Measurements from ENCODE around the gene AIG1.
A peak's percentile ranks its signal among the peaks of the same experiment; 100 is the strongest.
"Not testable (repeated sequence)": the region's sequence is repeated elsewhere in the genome, so short reads cannot be mapped to it uniquely, and the experiment has no call there.

AIG1 gene

DNA sequence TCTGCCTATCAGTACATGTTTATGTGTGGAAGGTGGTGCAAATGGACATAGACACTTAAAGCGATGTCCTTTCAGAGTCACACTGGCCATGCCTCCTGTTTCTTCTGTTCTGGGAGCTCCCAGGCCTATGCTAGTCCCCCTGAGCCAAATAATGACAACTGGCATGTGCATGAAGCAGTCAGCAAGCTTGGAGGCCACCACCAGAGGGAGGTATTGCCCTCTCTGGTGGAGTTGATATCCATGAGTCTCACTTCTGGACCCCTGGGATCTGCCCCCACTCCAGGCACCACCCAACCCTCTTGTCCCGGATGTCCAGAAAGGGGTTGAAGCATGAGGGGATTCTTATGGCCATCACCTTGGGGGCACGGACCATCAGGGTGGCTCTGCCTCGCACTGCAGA, 172.2 kb downstream of the AIG1 start:
- DNase-seq (ENCODE audit: low read depth in 2 of 2): peak in 1 of 2 donors; percentile 22

DNA sequence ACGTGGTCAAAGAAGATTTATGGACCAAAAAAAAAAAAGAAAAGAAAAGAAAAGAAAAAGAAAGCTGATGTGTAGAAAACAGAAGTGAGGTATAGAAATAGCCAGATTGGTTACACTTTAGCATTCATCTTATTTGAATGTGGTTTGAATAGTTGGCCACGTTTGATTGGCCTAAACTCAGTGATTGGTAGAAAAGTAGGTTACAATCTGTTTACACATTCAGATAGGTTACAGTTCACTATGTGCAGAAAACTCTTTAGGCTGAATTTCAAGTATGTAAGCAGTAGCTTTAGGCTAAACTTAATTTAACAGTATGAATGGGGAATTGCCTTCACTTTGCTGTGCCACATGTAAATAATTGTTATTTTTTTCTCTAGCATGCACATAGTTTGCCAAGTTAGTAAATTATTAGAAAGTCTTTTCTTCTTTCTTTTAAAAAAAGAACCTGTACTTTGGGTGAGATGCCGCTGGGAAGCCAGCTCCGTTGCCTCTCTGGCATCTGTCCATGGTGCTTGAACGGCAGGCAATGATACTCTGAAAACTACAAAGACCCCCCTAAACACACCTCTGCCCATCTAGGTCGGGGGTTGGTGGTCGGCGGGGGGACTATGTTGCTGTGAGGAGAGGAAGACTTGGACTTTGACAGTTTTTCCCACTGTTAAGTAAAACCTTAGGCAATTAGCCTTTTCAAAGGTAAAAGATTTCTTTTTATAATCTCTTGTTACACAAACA, 173.0 kb downstream of the AIG1 start:
- DNase-seq (ENCODE audit: low read depth in 2 of 2): no peak

GRCh38 chr6:143234734-143235133, 174.0 kb downstream of the AIG1 start:
- DNase-seq (ENCODE audit: low read depth in 2 of 2): no peak

DNA sequence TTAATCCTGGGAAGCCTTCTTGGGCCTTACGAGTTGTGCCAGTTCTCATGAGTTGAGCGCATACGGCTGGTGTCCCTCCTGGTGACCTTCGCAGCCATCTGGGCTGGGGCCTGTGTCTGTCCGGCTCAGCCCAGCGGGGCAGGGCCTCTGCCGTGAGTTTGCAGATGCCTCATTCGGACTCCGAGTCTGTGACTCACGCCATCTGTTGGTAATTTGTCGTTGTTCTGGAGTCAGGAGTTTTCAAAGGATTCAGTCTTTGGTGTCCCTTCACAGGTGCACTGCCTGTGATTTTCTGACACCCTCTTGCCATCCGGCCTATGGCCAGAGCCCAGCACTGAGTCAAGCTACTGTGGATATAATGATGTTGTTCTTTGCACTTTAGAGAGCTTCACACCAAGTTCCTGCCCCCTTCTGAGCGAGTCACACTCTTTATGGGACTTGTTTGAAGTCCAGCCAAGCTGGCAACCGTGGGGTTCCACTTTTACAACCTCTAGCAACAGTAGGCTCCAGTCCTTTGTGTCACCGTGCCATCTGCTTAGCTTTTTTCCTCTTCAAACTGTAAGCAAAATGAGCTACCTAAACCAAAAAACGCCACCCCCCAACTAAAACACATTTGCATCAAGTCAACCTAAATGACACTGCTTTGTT, 175.6 kb downstream of the AIG1 start:
- no peak for DNase-seq (ENCODE audit: low read depth in 2 of 2)

- DNase-seq (ENCODE audit: low read depth in 2 of 2): no peak
Observed at GRCh38 chr6:143238306-143238705, 177.6 kb downstream of the AIG1 start.

- DNase-seq (ENCODE audit: low read depth in 2 of 2): no peak
Observed at GRCh38 chr6:143241111-143241510, 180.4 kb downstream of the AIG1 start.

GRCh38 chr6:143241911-143242310, 181.2 kb downstream of the AIG1 start:
- DNase-seq (ENCODE audit: low read depth in 2 of 2): no peak

GRCh38 chr6:143243786-143244185, 183.1 kb downstream of the AIG1 start:
- DNase-seq (ENCODE audit: low read depth in 2 of 2): no peak

- no peak for DNase-seq (ENCODE audit: low read depth in 2 of 2)
Observed at GRCh38 chr6:143245656-143246055, 185.0 kb downstream of the AIG1 start.

DNA sequence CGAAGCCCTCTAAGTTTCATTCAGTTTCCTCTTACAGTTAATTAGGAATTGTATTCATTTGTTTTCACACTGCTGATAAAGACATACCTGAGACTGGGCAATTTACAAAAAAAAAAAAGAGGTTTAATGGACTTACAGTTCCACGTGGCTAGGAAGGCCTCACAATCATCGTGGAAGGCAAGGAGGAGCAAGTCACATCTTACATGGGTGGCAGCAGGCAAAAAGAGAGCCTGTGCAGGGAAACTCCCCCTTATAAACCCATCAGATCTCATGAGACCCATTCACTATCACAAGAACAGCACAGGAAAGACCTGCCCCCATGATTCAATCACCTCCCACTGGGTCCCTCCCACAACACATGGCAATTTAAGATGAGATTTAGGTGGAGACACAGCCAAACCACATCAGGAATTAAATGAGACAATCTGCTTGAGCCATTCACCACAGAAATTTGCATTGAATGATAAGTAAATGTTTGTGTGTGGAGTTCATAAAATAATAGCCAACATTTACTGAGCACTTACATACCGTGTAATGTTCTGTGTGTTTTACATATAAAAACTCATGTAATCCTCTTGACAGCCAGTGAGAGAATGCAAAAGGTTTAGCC, 185.6 kb downstream of the AIG1 start:
- not testable (repeated sequence) for DNase-seq (ENCODE audit: low read depth in 2 of 2)

- no peak for DNase-seq (ENCODE audit: low read depth in 2 of 2)
Observed at GRCh38 chr6:143247586-143247985, 186.9 kb downstream of the AIG1 start.

DNA sequence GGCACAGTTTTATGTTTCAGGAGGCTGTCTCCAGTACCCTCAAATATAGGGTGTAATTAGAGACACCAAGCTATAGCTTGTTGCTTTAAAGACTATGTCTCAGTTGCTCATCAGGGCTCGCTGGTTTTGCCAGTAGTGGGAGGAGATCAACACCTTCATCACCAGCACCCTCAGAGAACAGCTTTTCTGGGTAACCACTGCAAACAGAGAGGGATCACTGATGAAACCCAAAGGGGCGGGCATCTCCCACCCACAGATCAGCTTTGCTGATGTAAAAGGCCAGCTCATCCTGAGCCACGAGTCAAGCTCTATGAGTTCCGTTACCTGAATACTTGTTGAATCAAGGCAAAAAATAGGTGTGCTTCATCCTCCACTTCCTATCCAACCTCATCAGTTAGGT, 187.7 kb downstream of the AIG1 start:
- peak; percentile 6 to 25 for DNase-seq (ENCODE audit: low read depth in 2 of 2)

- no peak for DNase-seq (ENCODE audit: low read depth in 2 of 2)
Observed at GRCh38 chr6:143251288-143251687, 190.6 kb downstream of the AIG1 start.

DNA sequence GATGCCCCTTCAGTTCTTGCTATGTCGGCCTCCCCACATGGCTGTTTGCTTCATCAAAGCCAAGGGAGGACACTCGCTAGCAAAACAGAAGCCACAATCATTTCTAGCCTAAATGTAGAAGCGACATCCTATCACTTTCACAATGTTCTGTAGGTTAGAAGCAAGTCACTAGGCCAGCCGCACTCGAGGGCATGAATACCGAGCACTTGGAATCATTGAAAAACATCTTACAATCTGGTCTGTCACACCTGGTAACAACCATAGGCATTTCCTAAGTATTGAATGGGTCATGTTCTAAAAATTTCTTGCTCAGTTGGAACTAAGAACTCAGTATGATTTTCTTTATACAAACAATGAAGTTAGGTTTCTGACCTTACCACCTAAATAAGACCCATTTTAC, 192.3 kb downstream of the AIG1 start:
- no peak for DNase-seq (ENCODE audit: low read depth in 2 of 2)

GRCh38 chr6:143253586-143253985, 192.9 kb downstream of the AIG1 start:
- no peak for DNase-seq (ENCODE audit: low read depth in 2 of 2)

GRCh38 chr6:143258945-143259344, 198.3 kb downstream of the AIG1 start:
- DNase-seq (ENCODE audit: low read depth in 2 of 2): no peak

DNA sequence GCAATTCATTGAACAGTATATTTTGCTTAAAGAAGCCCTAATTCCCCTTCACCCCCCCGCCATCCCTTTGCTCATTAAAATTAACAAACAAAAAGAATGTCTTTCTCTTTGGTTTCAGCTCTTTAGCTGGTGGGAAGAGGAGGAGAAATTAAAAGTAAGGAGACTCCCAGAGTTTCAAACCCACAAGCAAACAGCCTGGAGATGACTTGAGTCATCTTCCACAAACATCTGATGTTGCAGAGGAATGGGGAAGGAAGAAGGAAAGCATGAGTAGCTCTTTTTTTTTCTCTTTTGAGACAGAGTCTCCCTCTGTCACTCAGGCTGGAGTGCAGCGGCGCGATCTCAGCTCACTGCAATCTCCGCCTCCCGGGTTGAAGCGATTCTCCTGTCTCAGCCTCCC, 200.2 kb downstream of the AIG1 start:
- no peak for DNase-seq (ENCODE audit: low read depth in 2 of 2)

GRCh38 chr6:143261899-143262436, 201.3 kb downstream of the AIG1 start:
- no peak for DNase-seq (ENCODE audit: low read depth in 2 of 2)

GRCh38 chr6:143262859-143263258, 202.2 kb downstream of the AIG1 start:
- DNase-seq (ENCODE audit: low read depth in 2 of 2): no peak

- DNase-seq (ENCODE audit: low read depth in 2 of 2): no peak
Observed at GRCh38 chr6:143264379-143264778, 203.7 kb downstream of the AIG1 start.

- DNase-seq (ENCODE audit: low read depth in 2 of 2): no peak
Observed at GRCh38 chr6:143264986-143265764, 204.5 kb downstream of the AIG1 start.

DNA sequence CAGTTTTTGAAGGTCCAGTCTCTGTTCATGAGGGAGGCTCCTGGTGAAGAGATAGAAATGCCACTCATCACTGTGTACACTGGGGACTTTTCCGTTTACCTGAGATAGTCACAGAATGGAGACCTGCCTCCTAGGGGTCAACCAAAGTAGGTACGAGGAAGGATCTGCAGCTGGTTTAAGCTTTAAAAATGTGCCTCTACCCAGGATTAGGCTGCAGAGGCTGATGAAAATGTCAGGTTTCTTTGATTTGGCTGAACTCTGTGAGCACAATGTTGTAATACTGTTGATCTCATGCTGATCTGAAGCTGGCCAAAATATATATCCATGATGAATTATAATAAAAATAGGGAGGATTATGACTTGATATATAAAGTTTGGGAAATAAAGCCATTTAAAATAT, 207.1 kb downstream of the AIG1 start:
- DNase-seq (ENCODE audit: low read depth in 2 of 2): no peak

All from stimulated activated CD4-positive, alpha-beta T cell treated with anti-CD3 and anti-CD28 coated beads, Interleukin-15, amount 100 ng/mL, for 48 hours (primary cell).